Measurements from ENCODE around the gene UQCRC1.

UQCRC1 gene

GRCh38 chr3:48609088-48610005 is at the start of gene UQCRC1:
UQCRC1 (minus strand) TSS chr3:48609646; CDS start chr3:48609620, 26 bp downstream.
- DNase-seq (ENCODE audit: low read depth) = peak; percentile 70

DNA sequence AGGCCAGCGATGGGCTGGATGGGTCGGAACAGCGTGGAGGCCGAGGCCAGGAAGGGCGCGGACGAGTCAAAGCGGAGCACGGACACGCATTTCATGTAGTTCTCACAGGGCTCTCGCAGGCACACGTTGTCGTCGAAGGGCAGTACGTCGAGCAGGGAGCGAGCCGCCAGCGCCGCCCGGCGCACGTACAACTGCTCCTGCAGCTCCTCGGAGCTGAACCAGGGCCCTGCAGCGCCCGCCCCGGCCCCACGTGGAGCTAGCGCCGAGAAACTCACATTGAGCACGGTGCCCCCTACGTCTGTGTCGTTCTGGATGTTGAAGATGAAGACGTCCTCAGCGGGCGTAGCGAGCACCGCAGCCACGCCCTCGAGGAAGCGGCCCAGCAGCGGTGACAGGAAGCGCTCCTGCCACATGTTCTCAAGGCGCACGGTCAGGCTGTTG is 47.4 kb upstream of the UQCRC1 start:
- no peak for DNase-seq (ENCODE audit: low read depth)

GRCh38 chr3:48656061-48656840 is 46.8 kb upstream of the UQCRC1 start:
- no peak for DNase-seq (ENCODE audit: low read depth)

- no peak for DNase-seq (ENCODE audit: low read depth)
Measured at GRCh38 chr3:48655606-48656005, 46.2 kb upstream of the UQCRC1 start.

GRCh38 chr3:48655063-48655462 is 45.6 kb upstream of the UQCRC1 start:
- DNase-seq (ENCODE audit: low read depth) = no peak

GRCh38 chr3:48652923-48653715 is 43.7 kb upstream of the UQCRC1 start:
- no peak for DNase-seq (ENCODE audit: low read depth)

DNA sequence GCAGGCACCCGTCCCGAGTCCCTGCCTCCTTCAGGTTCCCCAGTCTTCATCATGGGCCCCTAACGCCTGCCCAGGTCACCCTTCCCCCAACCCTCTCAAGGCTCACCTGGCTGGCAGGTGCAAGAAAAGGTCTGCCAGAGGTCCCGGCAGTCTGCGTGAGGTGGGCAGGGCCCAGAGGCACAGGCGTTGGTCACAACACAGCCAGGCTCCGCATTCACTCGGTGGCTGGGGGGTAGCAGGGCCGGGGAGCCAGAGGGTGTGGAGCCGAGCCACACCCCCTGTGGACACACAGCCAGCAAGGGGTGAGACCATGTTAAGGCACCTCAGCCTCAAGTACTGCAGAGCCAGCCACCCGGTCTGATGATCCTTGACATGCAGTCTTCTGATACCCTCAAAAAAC is 42.3 kb upstream of the UQCRC1 start:
- no peak for DNase-seq (ENCODE audit: low read depth)

GRCh38 chr3:48650723-48651122 is 41.3 kb upstream of the UQCRC1 start:
- DNase-seq (ENCODE audit: low read depth) = no peak

DNA sequence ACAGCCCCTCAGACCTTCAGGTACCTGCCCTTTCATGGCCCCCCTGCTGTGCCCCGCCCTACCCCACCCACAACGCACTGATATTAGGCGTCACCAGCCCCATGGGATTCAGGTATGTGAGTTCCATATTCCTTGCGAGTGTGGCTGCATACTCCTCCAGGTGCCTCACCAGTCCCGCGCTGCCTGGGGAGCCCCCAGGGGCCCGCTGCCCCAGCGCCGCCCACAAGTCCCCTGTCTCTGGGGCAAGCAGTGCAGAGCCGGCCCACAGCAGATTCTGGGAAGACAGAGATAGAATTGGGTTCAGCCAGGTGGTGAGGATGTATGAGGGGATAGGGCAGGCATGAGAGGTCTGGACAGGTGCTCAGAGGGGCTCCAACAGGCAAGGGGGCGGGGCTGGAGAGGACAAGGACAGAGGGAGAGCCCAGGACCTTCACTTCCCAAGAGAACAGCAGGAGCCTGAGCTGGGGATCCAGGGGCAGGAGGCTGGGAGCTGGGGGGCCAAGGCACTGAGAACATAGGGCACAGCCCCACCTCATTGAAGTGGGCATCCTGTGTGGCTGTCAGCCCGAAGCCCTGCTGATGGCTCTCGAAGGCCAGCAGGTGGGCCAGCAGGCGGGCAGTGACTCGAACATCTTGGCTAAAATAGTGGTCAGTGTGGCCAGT is 38.9 kb upstream of the UQCRC1 start:
- no peak for DNase-seq (ENCODE audit: low read depth)

GRCh38 chr3:48647714-48648113 is 38.3 kb upstream of the UQCRC1 start:
- no peak for DNase-seq (ENCODE audit: low read depth)

GRCh38 chr3:48644898-48645760 is 35.7 kb upstream of the UQCRC1 start:
- no peak for DNase-seq (ENCODE audit: low read depth)

DNA sequence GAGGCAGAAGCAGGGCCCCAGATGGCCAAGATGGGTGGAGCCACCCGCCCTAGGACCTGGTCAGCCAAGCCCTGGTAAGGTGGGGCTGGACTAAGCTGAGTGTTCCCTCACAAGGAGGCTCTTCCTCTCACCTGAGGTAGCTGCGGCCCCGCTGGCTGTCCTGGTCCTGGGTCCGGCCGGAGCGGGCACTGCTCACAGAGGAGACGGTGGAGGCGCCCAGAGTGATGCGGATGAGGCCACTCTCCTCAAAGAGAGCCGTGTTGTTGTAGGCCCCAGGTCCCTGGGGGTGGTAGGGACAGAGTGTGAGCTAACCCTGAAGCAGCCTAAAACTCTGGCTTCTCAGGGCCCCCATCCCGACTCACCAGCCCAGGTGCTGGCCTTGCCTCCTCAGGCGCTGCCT is 33.2 kb upstream of the UQCRC1 start:
- no peak for DNase-seq (ENCODE audit: low read depth)

GRCh38 chr3:48641396-48641795 is 31.9 kb upstream of the UQCRC1 start:
- no peak for DNase-seq (ENCODE audit: low read depth)

GRCh38 chr3:48639944-48640606 is 30.6 kb upstream of the UQCRC1 start:
- DNase-seq (ENCODE audit: low read depth) = no peak

- no peak for DNase-seq (ENCODE audit: low read depth)
Measured at GRCh38 chr3:48637305-48637704, 27.9 kb upstream of the UQCRC1 start.

DNA sequence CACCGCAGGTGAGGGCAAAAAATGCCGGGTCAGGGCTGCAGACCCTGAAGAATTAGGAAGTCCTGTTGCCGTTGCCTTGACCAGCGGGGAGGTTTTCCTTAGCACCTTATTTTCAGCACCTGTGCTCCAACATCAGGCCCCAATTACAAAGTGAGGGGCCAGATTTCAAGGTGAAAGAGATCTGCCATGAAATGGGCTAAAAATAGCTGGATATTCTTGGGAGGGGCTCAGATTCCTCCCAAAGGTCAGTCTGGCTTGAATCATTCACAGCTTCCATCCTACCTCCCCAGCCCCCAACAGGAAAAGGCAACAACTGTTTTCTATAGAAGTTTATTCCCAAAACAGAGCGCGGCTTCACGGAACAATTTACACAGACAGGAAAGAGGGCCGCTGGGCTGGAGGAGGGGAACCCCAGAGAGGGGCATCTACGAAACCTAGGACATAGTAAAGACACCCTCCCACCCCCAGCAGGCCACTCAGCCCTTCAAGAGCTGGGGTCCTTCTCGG is 26.8 kb upstream of the UQCRC1 start:
- no peak for DNase-seq (ENCODE audit: low read depth)

DNA sequence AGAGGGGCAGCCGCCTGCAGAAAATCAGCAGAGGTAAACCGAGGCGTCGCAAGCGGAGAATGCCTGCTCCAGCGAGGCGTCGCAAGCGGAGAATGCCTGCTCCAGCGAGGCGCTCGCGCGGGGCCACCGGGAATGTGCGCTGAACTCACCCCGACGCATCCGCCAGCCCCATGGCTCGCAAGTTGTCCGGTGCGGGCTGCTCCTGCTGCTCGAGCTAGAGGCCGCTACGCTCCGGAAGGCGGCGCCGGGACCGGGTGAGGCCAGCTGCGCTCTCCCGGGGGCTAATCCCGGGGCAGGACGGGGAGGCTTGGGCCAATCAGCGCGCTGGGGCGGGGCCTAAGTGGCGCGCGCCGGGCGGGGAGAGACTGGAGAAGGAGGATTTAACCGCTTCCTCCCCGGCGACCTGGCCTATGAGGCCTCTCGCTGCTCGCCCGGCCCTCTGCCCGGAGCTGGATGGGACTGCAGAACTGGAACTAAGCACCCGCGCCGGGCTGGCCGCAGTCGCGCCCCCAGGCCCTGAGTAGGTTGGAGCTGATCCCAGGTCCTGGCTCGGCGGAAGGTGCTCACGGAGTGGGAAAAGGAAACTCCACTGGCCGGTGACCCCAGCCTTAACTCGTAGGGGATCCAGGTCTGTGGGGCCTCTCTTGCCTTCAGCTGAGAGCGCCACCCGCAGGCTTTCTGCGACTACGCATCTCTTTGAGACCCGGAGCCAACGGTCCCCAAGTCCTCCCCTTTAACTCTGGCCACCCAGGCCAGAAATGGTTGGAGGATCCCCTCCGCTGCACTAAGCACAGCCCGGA is 26.0 kb upstream of the UQCRC1 start, which contains the start of gene SLC26A6:
SLC26A6 (minus strand) TSS at position 240 of the 800 bp plus-strand sequence; CDS start at position 172, 68 bp downstream.
- DNase-seq (ENCODE audit: low read depth) = peak; percentile 81

DNA sequence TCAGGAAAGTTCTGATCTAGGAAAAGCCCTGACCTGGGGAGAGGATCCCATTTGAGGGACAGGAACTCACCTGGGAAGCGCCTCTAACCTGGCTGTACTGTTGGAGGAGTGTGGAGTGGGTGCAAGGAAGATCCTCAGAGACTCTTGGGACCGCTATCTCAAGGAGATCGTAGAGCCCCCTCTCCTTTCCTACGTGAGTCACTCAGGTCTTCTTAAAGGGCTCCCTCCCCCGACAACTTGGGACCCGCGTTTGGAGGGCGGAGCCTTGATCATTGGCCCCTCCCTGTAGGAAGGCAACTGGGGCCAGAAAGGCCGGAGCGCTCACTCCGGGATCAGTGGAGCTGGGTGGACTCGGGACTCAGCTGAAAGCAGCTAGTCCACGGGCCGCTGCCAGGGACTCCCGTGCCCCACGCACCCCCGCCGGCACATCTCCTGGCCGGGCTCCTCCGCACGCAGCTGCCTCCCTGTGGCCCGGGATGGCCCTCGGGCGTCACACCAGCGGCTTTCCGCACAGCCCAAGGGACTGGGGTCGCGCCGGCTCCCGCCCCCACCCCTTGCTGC is 25.3 kb upstream of the UQCRC1 start:
- peak; percentile 28 for DNase-seq (ENCODE audit: low read depth)

- no peak for DNase-seq (ENCODE audit: low read depth)
Measured at GRCh38 chr3:48633743-48634142, 24.3 kb upstream of the UQCRC1 start.

All from HS-5 (cell line).